ENCODE data around the gene DUSP22.

DUSP22 gene

DNA sequence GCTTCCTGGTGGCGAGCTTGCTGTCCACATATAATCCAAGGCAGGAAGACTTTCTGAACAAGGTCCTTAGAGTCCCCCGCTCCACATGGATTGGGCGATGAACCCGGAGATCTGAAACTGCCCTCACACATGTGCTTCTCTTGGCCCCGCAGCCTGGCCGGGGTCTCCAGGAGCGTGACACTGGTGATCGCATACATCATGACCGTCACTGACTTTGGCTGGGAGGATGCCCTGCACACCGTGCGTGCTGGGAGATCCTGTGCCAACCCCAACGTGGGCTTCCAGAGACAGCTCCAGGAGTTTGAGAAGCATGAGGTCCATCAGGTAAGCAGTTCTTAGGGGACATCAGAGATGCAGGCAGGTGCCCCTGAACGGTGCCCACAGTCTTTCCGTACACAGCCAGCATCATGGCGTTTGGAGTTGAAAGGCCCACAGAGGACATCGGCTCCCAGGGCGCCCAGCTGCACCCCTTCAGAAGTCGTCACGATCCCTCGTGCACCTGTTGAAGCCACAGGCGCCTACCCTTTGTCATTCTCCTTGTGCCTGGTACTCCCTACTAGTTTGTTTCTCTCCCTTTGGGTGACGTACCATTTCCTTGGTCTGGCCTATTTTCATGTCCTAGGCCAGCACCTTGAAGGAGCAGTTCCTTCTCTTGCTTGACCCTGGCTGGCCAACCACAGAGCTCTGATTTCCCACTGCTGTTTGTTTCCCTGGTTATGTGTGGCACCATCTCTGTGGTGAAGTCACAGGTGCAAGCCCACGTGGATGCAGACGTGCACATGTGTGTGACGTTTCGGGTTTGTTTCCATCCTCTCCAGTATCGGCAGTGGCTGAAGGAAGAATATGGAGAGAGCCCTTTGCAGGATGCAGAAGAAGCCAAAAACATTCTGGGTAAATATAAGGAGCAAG is 55.9 kb downstream of the DUSP22 start:
- H2AFZ ChIP-seq (ENCODE audit: low read depth, low read length): no peak overlapping the region
- no peak overlapping the region for H3K4me2 ChIP-seq (ENCODE audit: low read length)
- H3K79me2 ChIP-seq (ENCODE audit: low read length): peaks cover 22% of the 10 kb centered on the region
- H3K9me3 ChIP-seq (ENCODE audit: insufficient read depth, low read length): no peaks in the 10 kb centered on the region
- TF ChIP-seq, protein P1, sequence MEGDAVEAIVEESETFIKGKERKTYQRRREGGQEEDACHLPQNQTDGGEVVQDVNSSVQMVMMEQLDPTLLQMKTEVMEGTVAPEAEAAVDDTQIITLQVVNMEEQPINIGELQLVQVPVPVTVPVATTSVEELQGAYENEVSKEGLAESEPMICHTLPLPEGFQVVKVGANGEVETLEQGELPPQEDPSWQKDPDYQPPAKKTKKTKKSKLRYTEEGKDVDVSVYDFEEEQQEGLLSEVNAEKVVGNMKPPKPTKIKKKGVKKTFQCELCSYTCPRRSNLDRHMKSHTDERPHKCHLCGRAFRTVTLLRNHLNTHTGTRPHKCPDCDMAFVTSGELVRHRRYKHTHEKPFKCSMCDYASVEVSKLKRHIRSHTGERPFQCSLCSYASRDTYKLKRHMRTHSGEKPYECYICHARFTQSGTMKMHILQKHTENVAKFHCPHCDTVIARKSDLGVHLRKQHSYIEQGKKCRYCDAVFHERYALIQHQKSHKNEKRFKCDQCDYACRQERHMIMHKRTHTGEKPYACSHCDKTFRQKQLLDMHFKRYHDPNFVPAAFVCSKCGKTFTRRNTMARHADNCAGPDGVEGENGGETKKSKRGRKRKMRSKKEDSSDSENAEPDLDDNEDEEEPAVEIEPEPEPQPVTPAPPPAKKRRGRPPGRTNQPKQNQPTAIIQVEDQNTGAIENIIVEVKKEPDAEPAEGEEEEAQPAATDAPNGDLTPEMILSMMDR (IDR thresholded peaks at IDR 0.05; ENCODE audit: low read depth, low read length): no peak
- no peak for TF ChIP-seq EZH2phosphoT487 (IDR thresholded peaks at IDR 0.05; ENCODE audit: low read depth)
- H3K36me3 ChIP-seq (replicated peaks; ENCODE audit: low read depth, low read length): peaks cover 71% of the 10 kb centered on the region
- no peaks in the 10 kb centered on the region for H3K27me3 ChIP-seq (ENCODE audit: low read depth, low read length)
- no peak overlapping the region for H3K4me3 ChIP-seq (ENCODE audit: low read length)
- peaks cover 40% of the 10 kb centered on the region for H3K4me1 ChIP-seq (ENCODE audit: low read length)
- peaks cover 61% of the 10 kb centered on the region for H4K20me1 ChIP-seq (ENCODE audit: insufficient read depth, low read length)
- H3K9ac ChIP-seq (ENCODE audit: low read length): no peak overlapping the region
- H3K27ac ChIP-seq (ENCODE audit: low read length): no peak overlapping the region

DNA sequence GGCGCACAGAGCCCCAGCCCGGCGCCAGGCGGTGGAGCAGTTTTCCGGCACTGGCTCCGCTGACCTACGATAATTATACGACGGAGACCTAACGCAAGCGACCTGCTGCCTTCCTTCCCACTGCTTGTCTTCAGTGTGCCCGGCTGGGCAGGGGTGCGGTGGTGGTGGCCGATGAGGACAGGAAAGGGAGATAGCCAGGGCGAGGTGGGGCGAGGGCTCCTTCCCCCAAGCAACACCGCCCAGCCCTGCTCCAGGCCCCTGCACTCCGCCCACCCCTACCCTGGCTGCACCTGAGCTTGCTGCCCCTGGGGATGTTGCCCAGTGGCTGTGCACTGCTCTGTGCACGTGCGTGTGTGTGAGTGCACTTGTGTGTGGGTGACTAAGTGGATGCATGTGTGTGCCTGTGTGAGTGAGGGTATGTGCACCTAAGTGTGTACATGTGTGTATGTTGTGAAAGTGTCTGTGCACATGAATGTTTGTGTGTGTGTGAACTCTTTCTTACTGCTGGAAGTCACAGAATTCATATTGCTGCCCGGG is 56.6 kb downstream of the DUSP22 start:
- Histone ChIP-seq H3K27ac (ENCODE audit: low read length) (no peak overlapping the region), H3K4me1 (ENCODE audit: low read length) (peaks cover 40% of the 10 kb centered on the region), H3K4me2 (ENCODE audit: low read length) (no peak overlapping the region), H3K36me3 (replicated peaks; ENCODE audit: low read depth, low read length) (peaks cover 65% of the 10 kb centered on the region), H3K27me3 (ENCODE audit: low read depth, low read length) (no peaks in the 10 kb centered on the region), H3K79me2 (ENCODE audit: low read length) (peaks cover 16% of the 10 kb centered on the region; the same call in 1 of the 2 replicates), H4K20me1 (ENCODE audit: insufficient read depth, low read length) (peaks cover 60% of the 10 kb centered on the region), H3K9ac (ENCODE audit: low read length) (no peak overlapping the region), H2AFZ (ENCODE audit: low read depth, low read length) (no peak overlapping the region), H3K4me3 (ENCODE audit: low read length) (no peak overlapping the region), H3K9me3 (ENCODE audit: insufficient read depth, low read length) (no peaks in the 10 kb centered on the region)
- TF ChIP-seq, protein P1 (IDR thresholded peaks at IDR 0.05; ENCODE audit: low read depth, low read length): no peak
- TF ChIP-seq EZH2phosphoT487 (IDR thresholded peaks at IDR 0.05; ENCODE audit: low read depth): no peak

DNA sequence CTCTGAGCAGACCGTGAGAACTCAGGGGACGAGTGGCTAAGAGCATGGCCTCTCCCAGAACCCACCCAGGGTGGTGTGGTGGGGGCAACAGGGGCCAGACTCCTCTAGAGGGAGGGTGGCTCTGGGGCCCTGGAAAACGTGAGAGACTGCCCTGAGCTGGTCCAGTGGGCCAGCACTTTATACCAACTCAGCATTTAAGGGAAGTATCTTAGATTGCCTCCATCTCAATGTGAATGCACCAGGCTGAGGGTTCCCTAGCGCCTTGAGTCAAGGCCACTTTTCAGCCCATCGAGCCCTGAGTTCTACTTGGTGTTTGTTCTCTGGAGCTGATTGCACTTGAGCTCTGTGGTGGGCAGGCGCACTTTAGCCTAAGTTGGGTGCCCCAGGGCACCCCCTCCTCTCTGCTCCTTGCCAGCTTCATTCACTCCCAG is 57.2 kb downstream of the DUSP22 start:
- Histone ChIP-seq H2AFZ (ENCODE audit: low read depth, low read length) (no peak overlapping the region), H3K4me3 (ENCODE audit: low read length) (no peak overlapping the region), H4K20me1 (ENCODE audit: insufficient read depth, low read length) (peaks cover 61% of the 10 kb centered on the region), H3K4me2 (ENCODE audit: low read length) (peak overlapping the region; percentile 10), H3K9ac (ENCODE audit: low read length) (no peak overlapping the region), H3K4me1 (ENCODE audit: low read length) (peaks cover 43% of the 10 kb centered on the region), H3K36me3 (replicated peaks; ENCODE audit: low read depth, low read length) (peaks cover 63% of the 10 kb centered on the region), H3K9me3 (ENCODE audit: insufficient read depth, low read length) (no peaks in the 10 kb centered on the region), H3K27ac (ENCODE audit: low read length) (no peak overlapping the region), H3K27me3 (ENCODE audit: low read depth, low read length) (no peaks in the 10 kb centered on the region), H3K79me2 (ENCODE audit: low read length) (peaks cover 13% of the 10 kb centered on the region; the same call in 1 of the 2 replicates)
- TF ChIP-seq EZH2phosphoT487 (IDR thresholded peaks at IDR 0.05; ENCODE audit: low read depth): no peak
- TF ChIP-seq, protein P1 (IDR thresholded peaks at IDR 0.05; ENCODE audit: low read depth, low read length): no peak

DNA sequence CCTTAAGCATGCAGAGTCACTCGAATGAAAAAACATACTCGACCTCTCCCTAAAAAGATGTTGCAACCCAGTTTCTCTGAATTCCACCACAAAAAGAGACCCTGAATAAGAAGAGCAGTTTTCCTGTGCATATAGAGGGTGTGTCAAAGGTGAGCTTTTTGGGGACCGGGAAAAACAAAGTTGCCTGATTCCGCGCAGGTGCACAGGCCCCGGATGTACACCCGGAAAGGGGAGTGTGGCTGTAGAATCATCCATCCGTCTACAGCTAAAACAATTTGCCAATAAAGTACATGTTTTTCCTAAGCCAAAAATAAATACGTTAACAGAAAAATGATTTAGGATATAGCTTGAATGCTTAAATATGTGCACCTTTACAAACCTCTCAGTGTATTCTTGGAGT is 58.1 kb downstream of the DUSP22 start:
- peaks cover 52% of the 10 kb centered on the region for H3K4me1 ChIP-seq (ENCODE audit: low read length)
- H3K4me2 ChIP-seq (ENCODE audit: low read length): peak overlapping the region; percentile 10; the same call in 1 of the 2 replicates
- H4K20me1 ChIP-seq (ENCODE audit: insufficient read depth, low read length): peaks cover 59% of the 10 kb centered on the region
- H2AFZ ChIP-seq (ENCODE audit: low read depth, low read length): no peak overlapping the region
- H3K9me3 ChIP-seq (ENCODE audit: insufficient read depth, low read length): no peaks in the 10 kb centered on the region
- peaks cover 58% of the 10 kb centered on the region for H3K36me3 ChIP-seq (replicated peaks; ENCODE audit: low read depth, low read length)
- H3K4me3 ChIP-seq (ENCODE audit: low read length): no peak overlapping the region
- H3K9ac ChIP-seq (ENCODE audit: low read length): no peak overlapping the region
- peaks cover 8% of the 10 kb centered on the region; the same call in 1 of the 2 replicates for H3K79me2 ChIP-seq (ENCODE audit: low read length)
- TF ChIP-seq, protein P1 (IDR thresholded peaks at IDR 0.05; ENCODE audit: low read depth, low read length): no peak
- H3K27ac ChIP-seq (ENCODE audit: low read length): no peak overlapping the region
- H3K27me3 ChIP-seq (ENCODE audit: low read depth, low read length): no peaks in the 10 kb centered on the region
